NK-92 (cell line): ENCODE results near the gene ULK4.
"Not testable (repeated sequence)": the region's sequence is repeated elsewhere in the genome, so short reads cannot be mapped to it uniquely, and the experiment has no call there.

Experiments
- DNase-seq: peaks from one replicate; lab custom pipeline; 2025; ENCODE audit not compliant: unreplicated experiment; lab: John Stamatoyannopoulos, UW

Gene ULK4

GRCh38 chr3:41581700-41582099, 380.2 kb downstream of the ULK4 start:
- DNase-seq = no peak

- DNase-seq = no peak
These were observed 381.5 kb downstream of the ULK4 start for GRCh38 chr3:41580274-41580959.

- DNase-seq = no peak
These were observed 382.0 kb downstream of the ULK4 start for GRCh38 chr3:41579861-41580260.

GRCh38 chr3:41578798-41579197, 383.1 kb downstream of the ULK4 start:
- no peak for DNase-seq

GRCh38 chr3:41575724-41576123, 386.2 kb downstream of the ULK4 start:
- DNase-seq = no peak

- DNase-seq = no peak
These were observed 387.0 kb downstream of the ULK4 start for GRCh38 chr3:41574900-41575299.

GRCh38 chr3:41573591-41573990, 388.3 kb downstream of the ULK4 start:
- no peak for DNase-seq

- no peak for DNase-seq
These were observed 389.8 kb downstream of the ULK4 start for GRCh38 chr3:41572092-41572491.

GRCh38 chr3:41569632-41570305, 392.1 kb downstream of the ULK4 start:
- DNase-seq = no peak

- DNase-seq = no peak
These were observed 395.9 kb downstream of the ULK4 start for GRCh38 chr3:41565948-41566514.

- DNase-seq = no peak
These were observed 396.9 kb downstream of the ULK4 start for GRCh38 chr3:41565003-41565402.

- not testable (repeated sequence) for DNase-seq
These were observed 405.7 kb downstream of the ULK4 start for GRCh38 chr3:41556245-41556644.

- DNase-seq = no peak
These were observed 428.9 kb downstream of the ULK4 start for GRCh38 chr3:41532976-41533375.

GRCh38 chr3:41526995-41527573, 434.8 kb downstream of the ULK4 start:
- DNase-seq = no peak

GRCh38 chr3:41525303-41526064, 436.4 kb downstream of the ULK4 start:
- no peak for DNase-seq

GRCh38 chr3:41523897-41524296, 438.0 kb downstream of the ULK4 start:
- DNase-seq = no peak

- DNase-seq = no peak
These were observed 439.3 kb downstream of the ULK4 start for GRCh38 chr3:41522612-41523011.

GRCh38 chr3:41521010-41521655, 440.8 kb downstream of the ULK4 start:
- no peak for DNase-seq

GRCh38 chr3:41519746-41520145, 442.2 kb downstream of the ULK4 start:
- DNase-seq = no peak

GRCh38 chr3:41518626-41519025, 443.3 kb downstream of the ULK4 start:
- no peak for DNase-seq
